ENCODE results near the gene KCNK13. TPM values are rescaled to one million over a fixed set of nuclear protein-coding genes. Genes with fewer than 3 reads are reported as not detected.

Gene KCNK13
- total and polyA plus RNA-seq, 2 of the 13 experiments (the other 11 are each of a cell fraction or from before 2014, with no cell fraction given): 0.08 to 0.29 TPM

GRCh38 chr14:90049390-90049789, 12.4 kb upstream of the KCNK13 start (continued):
- TF ChIP-seq ZHX2 (IDR thresholded peaks at IDR 0.05; ENCODE audit: low read depth) (no peak), ZHX2 (CRISPR knock-in tag; IDR thresholded peaks at IDR 0.05; ENCODE audit: borderline replicate concordance) (no peak), PITX1 (CRISPR knock-in tag; IDR thresholded peaks at IDR 0.05) (no peak), ZKSCAN1 (IDR thresholded peaks at IDR 0.05; ENCODE audit: low read length) (no peak), ZNF792 (CRISPR knock-in tag; IDR thresholded peaks at IDR 0.05) (no peak), ZSCAN20 (CRISPR knock-in tag; IDR thresholded peaks at IDR 0.05; ENCODE audit: borderline replicate concordance) (no peak), JDP2 (CRISPR knock-in tag; IDR thresholded peaks at IDR 0.05; ENCODE audit: borderline replicate concordance) (no peak), IKZF5 (CRISPR knock-in tag; IDR thresholded peaks at IDR 0.05) (no peak), MLLT10 (CRISPR knock-in tag; IDR thresholded peaks at IDR 0.05) (no peak), SMAD1 (CRISPR knock-in tag; IDR thresholded peaks at IDR 0.05; ENCODE audit: borderline replicate concordance, low read depth) (no peak)

Measured in HepG2 (cell line).